ENCODE data around the gene SPECC1. TPM values are rescaled to one million over a fixed set of nuclear protein-coding genes. Genes with fewer than 3 reads are reported as not detected.

SPECC1 gene
- total RNA-seq, 1 experiment from 2014 or later, result 46.4 TPM

- Histone ChIP-seq H3K4me1 (ENCODE audit: insufficient read depth, low read length) (peaks cover 36% of the 10 kb centered on the region), H3K9ac (ENCODE audit: low read length) (no peak overlapping the region), H3K4me2 (ENCODE audit: low read length) (peak overlapping the region; percentile 88), H3F3A (ENCODE audit: low read length, unreplicated experiment) (no peaks in the 10 kb centered on the region), H3K9me2 (replicated peaks; ENCODE audit: low read length) (no peaks in the 10 kb centered on the region), H3K27ac (ENCODE audit: low read length) (peak overlapping the region; percentile 47), H3K79me2 (ENCODE audit: low read length) (peaks cover 92% of the 10 kb centered on the region), H3K9me3 (ENCODE audit: low read length) (no peaks in the 10 kb centered on the region), H3K27me3 (ENCODE audit: low read length) (no peaks in the 10 kb centered on the region), H4K20me1 (ENCODE audit: low read length) (peaks cover 18% of the 10 kb centered on the region), H2AFZ (ENCODE audit: low read length) (no peak overlapping the region; the same call in 1 of the 2 replicates), H3K36me3 (ENCODE audit: low read depth, low read length) (no peaks in the 10 kb centered on the region), H3K4me3 (ENCODE audit: low read length) (peak overlapping the region; percentile 51)
- intact Hi-C loops (cut with micrococcal nuclease), result no loop called here
- TF ChIP-seq, protein P1, sequence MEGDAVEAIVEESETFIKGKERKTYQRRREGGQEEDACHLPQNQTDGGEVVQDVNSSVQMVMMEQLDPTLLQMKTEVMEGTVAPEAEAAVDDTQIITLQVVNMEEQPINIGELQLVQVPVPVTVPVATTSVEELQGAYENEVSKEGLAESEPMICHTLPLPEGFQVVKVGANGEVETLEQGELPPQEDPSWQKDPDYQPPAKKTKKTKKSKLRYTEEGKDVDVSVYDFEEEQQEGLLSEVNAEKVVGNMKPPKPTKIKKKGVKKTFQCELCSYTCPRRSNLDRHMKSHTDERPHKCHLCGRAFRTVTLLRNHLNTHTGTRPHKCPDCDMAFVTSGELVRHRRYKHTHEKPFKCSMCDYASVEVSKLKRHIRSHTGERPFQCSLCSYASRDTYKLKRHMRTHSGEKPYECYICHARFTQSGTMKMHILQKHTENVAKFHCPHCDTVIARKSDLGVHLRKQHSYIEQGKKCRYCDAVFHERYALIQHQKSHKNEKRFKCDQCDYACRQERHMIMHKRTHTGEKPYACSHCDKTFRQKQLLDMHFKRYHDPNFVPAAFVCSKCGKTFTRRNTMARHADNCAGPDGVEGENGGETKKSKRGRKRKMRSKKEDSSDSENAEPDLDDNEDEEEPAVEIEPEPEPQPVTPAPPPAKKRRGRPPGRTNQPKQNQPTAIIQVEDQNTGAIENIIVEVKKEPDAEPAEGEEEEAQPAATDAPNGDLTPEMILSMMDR (conservative IDR thresholded peaks at IDR 0.05; ENCODE audit: low read depth, low read length), result no peak
- no peak for TF ChIP-seq EZH2phosphoT487 (IDR thresholded peaks at IDR 0.05; ENCODE audit: borderline replicate concordance, low read length)
- no peak for TF ChIP-seq EZH2 (IDR thresholded peaks at IDR 0.05; ENCODE audit: low read length, unreplicated experiment)
- POLR2A ChIA-PET (ENCODE audit: unreplicated experiment), result no interaction called here
- DNase-seq, result peak; percentile 84
- no TSS peak for BruUV-seq (replicated peaks)
- peak; percentile 95 for ATAC-seq
- CTCF ChIA-PET, result no interaction called here
Observed at GRCh38 chr17:20174588-20175265, 165.6 kb downstream of the SPECC1 start.

DNA sequence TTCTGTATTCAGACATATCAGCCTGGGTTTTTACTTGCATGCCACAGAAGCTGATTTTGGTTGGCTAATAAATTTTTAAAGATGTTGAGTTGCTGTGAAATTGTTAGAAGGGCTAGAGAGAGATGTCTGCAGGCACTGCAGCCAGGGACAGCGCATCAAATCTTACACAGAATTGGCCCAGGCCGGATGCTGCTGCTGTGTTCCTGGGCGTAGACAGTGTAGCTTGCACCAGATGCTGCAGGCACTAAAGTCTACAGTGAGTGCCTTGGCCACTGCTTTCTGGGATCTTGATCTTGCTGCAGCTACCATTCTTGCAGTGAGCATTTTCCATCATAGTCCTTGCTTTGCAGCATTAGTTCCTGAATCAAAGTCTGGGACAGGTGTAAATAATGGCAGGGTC is 169.9 kb downstream of the SPECC1 start:
- intact Hi-C loops (cut with micrococcal nuclease), result no loop called here
- no TSS peak for BruUV-seq (replicated peaks)
- Histone ChIP-seq H3K9me2 (replicated peaks; ENCODE audit: low read length) (no peaks in the 10 kb centered on the region), H3K4me3 (ENCODE audit: low read length) (no peak overlapping the region), H3K9me3 (ENCODE audit: low read length) (no peaks in the 10 kb centered on the region), H3F3A (ENCODE audit: low read length, unreplicated experiment) (no peaks in the 10 kb centered on the region), H3K36me3 (ENCODE audit: low read depth, low read length) (no peaks in the 10 kb centered on the region), H3K27ac (ENCODE audit: low read length) (no peak overlapping the region), H3K79me2 (ENCODE audit: low read length) (peaks cover 83% of the 10 kb centered on the region), H4K20me1 (ENCODE audit: low read length) (peaks cover 18% of the 10 kb centered on the region), H3K9ac (ENCODE audit: low read length) (no peak overlapping the region), H2AFZ (ENCODE audit: low read length) (no peak overlapping the region), H3K4me1 (ENCODE audit: insufficient read depth, low read length) (peaks cover 28% of the 10 kb centered on the region), H3K4me2 (ENCODE audit: low read length) (no peak overlapping the region), H3K27me3 (ENCODE audit: low read length) (no peaks in the 10 kb centered on the region)
- POLR2A ChIA-PET (ENCODE audit: unreplicated experiment), result no interaction called here
- DNase-seq, result no peak
- TF ChIP-seq EZH2 (IDR thresholded peaks at IDR 0.05; ENCODE audit: low read length, unreplicated experiment), result no peak
- TF ChIP-seq EZH2phosphoT487 (IDR thresholded peaks at IDR 0.05; ENCODE audit: borderline replicate concordance, low read length), result no peak
- TF ChIP-seq, protein P1 (conservative IDR thresholded peaks at IDR 0.05; ENCODE audit: low read depth, low read length), result no peak
- ATAC-seq, result no peak
- CTCF ChIA-PET, result no interaction called here

DNA sequence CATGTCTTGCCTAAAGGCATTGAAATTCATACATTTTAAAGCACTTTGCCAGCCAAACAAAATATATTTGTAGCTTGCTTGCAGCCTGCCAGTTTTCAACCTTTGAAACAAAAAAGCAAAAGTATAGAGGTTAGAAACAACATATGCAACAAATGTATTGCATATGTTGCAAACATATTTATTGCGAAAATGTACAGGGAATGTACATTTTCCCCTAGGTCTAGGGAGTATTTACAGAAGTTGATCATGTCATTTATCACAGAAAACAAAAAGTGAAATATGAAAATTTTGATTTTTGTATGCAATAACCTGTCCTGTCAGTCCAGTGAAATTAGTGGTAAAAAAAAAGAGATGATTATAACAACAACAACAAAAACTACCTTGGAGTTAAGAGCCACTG is 171.5 kb downstream of the SPECC1 start:
- TF ChIP-seq EZH2phosphoT487 (IDR thresholded peaks at IDR 0.05; ENCODE audit: borderline replicate concordance, low read length) (no peak), EZH2 (IDR thresholded peaks at IDR 0.05; ENCODE audit: low read length, unreplicated experiment) (no peak)
- TF ChIP-seq, protein P1 (conservative IDR thresholded peaks at IDR 0.05; ENCODE audit: low read depth, low read length), result no peak
- POLR2A ChIA-PET (ENCODE audit: unreplicated experiment), result no interaction called here
- peaks cover 11% of the 10 kb centered on the region for H4K20me1 ChIP-seq (ENCODE audit: low read length)
- no peaks in the 10 kb centered on the region for H3F3A ChIP-seq (ENCODE audit: low read length, unreplicated experiment)
- no peak for ATAC-seq
- no peak overlapping the region for H3K4me2 ChIP-seq (ENCODE audit: low read length)
- no peaks in the 10 kb centered on the region for H3K36me3 ChIP-seq (ENCODE audit: low read depth, low read length)
- H3K27me3 ChIP-seq (ENCODE audit: low read length), result no peaks in the 10 kb centered on the region
- H3K9me3 ChIP-seq (ENCODE audit: low read length), result no peaks in the 10 kb centered on the region
- intact Hi-C loops (cut with micrococcal nuclease), result no loop called here
- no peak for DNase-seq
- no peak overlapping the region for H3K9ac ChIP-seq (ENCODE audit: low read length)
- CTCF ChIA-PET, result no interaction called here
- no peaks in the 10 kb centered on the region for H3K9me2 ChIP-seq (replicated peaks; ENCODE audit: low read length)
- no TSS peak for BruUV-seq (replicated peaks)
- H2AFZ ChIP-seq (ENCODE audit: low read length), result no peak overlapping the region
- H3K4me1 ChIP-seq (ENCODE audit: insufficient read depth, low read length), result peaks cover 13% of the 10 kb centered on the region
- no peak overlapping the region for H3K27ac ChIP-seq (ENCODE audit: low read length)
- peaks cover 83% of the 10 kb centered on the region for H3K79me2 ChIP-seq (ENCODE audit: low read length)
- H3K4me3 ChIP-seq (ENCODE audit: low read length), result no peak overlapping the region

All from PC-3 (cell line).